Smooth muscle cell (in vitro differentiated cells): ENCODE measurements around the gene RMC1. TPM values are rescaled to one million over a fixed set of nuclear protein-coding genes. Genes with fewer than 3 reads are reported as not detected.

Experiments
- DNase-seq: peaks from one replicate; lab custom pipeline; 2025; ENCODE audit not compliant: unreplicated experiment; lab: John Stamatoyannopoulos, UW
- H2AFZ ChIP-seq: fragments of 200-600 bp; sonication (generic); 2 replicates; pipeline ENCODE4 v1.6.0; 2016; ENCODE audit warnings: antibody characterized with exemption, low read depth, mild to moderate bottlenecking
- H3F3A ChIP-seq: fragments of 200-600 bp; sonication (generic); 2 replicates; pipeline ENCODE4 v1.6.0; 2017; ENCODE audit warnings: antibody characterized with exemption, low read depth
- H3K27ac ChIP-seq: fragments of 200-600 bp; sonication (generic); 2 replicates; pipeline ENCODE4 v1.5.1; 2016; ENCODE audit warnings: low read depth, mild to moderate bottlenecking
- H3K27me3 ChIP-seq: fragments of 200-600 bp; sonication (generic); 2 replicates; pipeline ENCODE4 v1.6.1; 2016; ENCODE audit warnings: low read depth, mild to moderate bottlenecking
- H3K36me3 ChIP-seq: fragments of 200-600 bp; sonication (generic); 2 replicates; pipeline ENCODE4 v1.5.1; 2016; ENCODE audit warnings: low read depth
- H3K4me1 ChIP-seq: fragments of 200-600 bp; sonication (generic); 2 replicates; pipeline ENCODE4 v1.5.1; 2016; ENCODE audit warnings: low read depth
- H3K4me2 ChIP-seq: fragments of 200-600 bp; sonication (generic); 2 replicates; pipeline ENCODE4 v1.6.0; 2016; ENCODE audit warnings: mild to moderate bottlenecking
- H3K4me3 ChIP-seq: fragments of 200-600 bp; sonication (generic); 2 replicates; pipeline ENCODE4 v1.5.1; 2016; ENCODE audit warnings: mild to moderate bottlenecking
- H3K79me2 ChIP-seq: fragments of 200-600 bp; sonication (generic); 2 replicates; pipeline ENCODE4 v1.6.0; 2016; ENCODE audit warnings: low read depth, mild to moderate bottlenecking
- H3K9ac ChIP-seq: fragments of 200-600 bp; sonication (generic); 2 replicates; pipeline ENCODE4 v1.6.0; 2016; ENCODE audit warnings: low read depth
- H3K9me3 ChIP-seq: fragments of 200-600 bp; sonication (generic); replicated peaks from 2 replicates; pipeline ENCODE4 v1.5.1; 2016; ENCODE audit warnings: low read depth
- H4K20me1 ChIP-seq: fragments of 200-600 bp; sonication (generic); 2 replicates; pipeline ENCODE4 v1.6.0; 2016; ENCODE audit warnings: low read depth
- WGBS: methylation state at CpG from one replicate; pipeline ENCODE4 v1.1.7; 2016; ENCODE audit warnings: low lambda C conversion rate; 5-methylcytosine and 5-hydroxymethylcytosine counted together
- polyA plus RNA-seq: library from polyadenylated mRNA; unstranded; fragments of >200 nt; fragmentation: Nextera tagmentation; extraction: Ambion mirVana; gene quantifications from 2 replicates; pipeline ENCODE4 v1.2.1, GENCODE V29; 2016
- total RNA-seq: library from RNA; depleted of rRNA; stranded (reverse); fragments of >200 nt; gene quantifications from 2 replicates; pipeline ENCODE4 v1.2.3, GENCODE V29; 2014
- TF ChIP-seq, protein P1 (sequence below): fragments of 200-600 bp; sonication (generic); IDR thresholded peaks from 2 replicates; pipeline ENCODE4 v1.5.1; 2017; ENCODE audit warnings: borderline replicate concordance, mild to moderate bottlenecking, antibody characterized with exemption; ENCODE audit not compliant: insufficient read depth, poor library complexity, severe bottlenecking

The RMC1 gene
- total and polyA plus RNA-seq, 2 experiments from 2014 or later, result 20.6 to 20.7 TPM

- no peak overlapping the region for H3K4me3 ChIP-seq
- peaks cover 4% of the 10 kb centered on the region for H3F3A ChIP-seq
- H2AFZ ChIP-seq, result no peak overlapping the region
- 85% methylated on average over 2 of the region's 2 CpGs for WGBS
- no peak overlapping the region for H3K4me2 ChIP-seq
- H3K27ac ChIP-seq, result peak overlapping the region; percentile 58
- TF ChIP-seq, protein P1, sequence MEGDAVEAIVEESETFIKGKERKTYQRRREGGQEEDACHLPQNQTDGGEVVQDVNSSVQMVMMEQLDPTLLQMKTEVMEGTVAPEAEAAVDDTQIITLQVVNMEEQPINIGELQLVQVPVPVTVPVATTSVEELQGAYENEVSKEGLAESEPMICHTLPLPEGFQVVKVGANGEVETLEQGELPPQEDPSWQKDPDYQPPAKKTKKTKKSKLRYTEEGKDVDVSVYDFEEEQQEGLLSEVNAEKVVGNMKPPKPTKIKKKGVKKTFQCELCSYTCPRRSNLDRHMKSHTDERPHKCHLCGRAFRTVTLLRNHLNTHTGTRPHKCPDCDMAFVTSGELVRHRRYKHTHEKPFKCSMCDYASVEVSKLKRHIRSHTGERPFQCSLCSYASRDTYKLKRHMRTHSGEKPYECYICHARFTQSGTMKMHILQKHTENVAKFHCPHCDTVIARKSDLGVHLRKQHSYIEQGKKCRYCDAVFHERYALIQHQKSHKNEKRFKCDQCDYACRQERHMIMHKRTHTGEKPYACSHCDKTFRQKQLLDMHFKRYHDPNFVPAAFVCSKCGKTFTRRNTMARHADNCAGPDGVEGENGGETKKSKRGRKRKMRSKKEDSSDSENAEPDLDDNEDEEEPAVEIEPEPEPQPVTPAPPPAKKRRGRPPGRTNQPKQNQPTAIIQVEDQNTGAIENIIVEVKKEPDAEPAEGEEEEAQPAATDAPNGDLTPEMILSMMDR, result no peak
- H3K9me3 ChIP-seq, result no peaks in the 10 kb centered on the region
- peaks cover 14% of the 10 kb centered on the region for H3K36me3 ChIP-seq
- no peaks in the 10 kb centered on the region for H3K27me3 ChIP-seq
- no peaks in the 10 kb centered on the region for H3K79me2 ChIP-seq
- no peak overlapping the region for H3K9ac ChIP-seq
- DNase-seq, result no peak
- no peaks in the 10 kb centered on the region for H3K4me1 ChIP-seq
- no peaks in the 10 kb centered on the region for H4K20me1 ChIP-seq
Measured at GRCh38 chr18:23548275-23548674, 45.0 kb downstream of the RMC1 start.

DNA sequence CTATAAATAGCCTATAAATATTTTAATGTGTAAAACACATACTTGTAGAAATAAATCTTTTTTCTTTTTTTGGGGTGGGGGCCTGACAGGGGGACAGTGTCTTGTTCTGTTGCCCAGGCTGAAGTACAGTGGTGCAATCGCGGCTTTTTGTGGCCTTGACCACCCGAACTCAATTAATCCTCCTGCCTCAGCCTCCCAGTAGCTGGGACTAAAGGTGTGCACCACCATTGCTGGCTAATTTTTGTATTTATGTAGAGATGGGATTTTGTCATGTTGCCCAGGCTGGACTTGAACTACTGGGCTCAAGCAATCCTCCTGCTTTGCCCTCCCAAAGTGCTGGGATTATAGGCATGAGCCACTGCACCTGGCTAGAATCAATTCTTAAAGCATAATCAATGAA, 45.4 kb downstream of the RMC1 start:
- H3K27me3 ChIP-seq, result no peaks in the 10 kb centered on the region
- H3F3A ChIP-seq, result peaks cover 4% of the 10 kb centered on the region
- no peak overlapping the region for H3K4me2 ChIP-seq
- H3K36me3 ChIP-seq, result peaks cover 18% of the 10 kb centered on the region
- no peak overlapping the region for H3K9ac ChIP-seq
- no peaks in the 10 kb centered on the region for H3K79me2 ChIP-seq
- 95% methylated on average over 3 of the region's 3 CpGs for WGBS
- H3K4me3 ChIP-seq, result no peak overlapping the region
- H3K9me3 ChIP-seq, result no peaks in the 10 kb centered on the region
- peak overlapping the region; percentile 58 for H3K27ac ChIP-seq
- H3K4me1 ChIP-seq, result no peaks in the 10 kb centered on the region
- no peak overlapping the region for H2AFZ ChIP-seq
- H4K20me1 ChIP-seq, result no peaks in the 10 kb centered on the region
- no peak for DNase-seq
- TF ChIP-seq, protein P1, result no peak

DNA sequence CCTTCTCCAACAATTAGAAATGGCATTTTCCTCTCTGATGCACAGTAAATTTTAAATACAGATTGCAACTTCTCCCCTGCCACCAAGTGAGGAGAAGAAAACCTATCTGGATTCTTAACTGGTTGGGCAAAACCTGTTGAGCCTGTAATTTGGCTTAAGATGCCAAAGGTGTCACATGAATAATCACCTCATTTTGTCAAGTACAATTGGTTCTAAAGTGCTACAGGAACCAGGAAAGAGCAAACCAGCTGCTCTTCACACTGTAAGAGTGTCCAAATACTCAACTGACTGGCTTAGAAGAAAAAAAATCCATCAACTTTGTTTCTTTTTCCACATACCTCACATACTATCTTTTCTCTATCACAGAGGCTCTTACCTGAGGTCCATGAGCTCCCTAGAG, 47.6 kb downstream of the RMC1 start:
- no peaks in the 10 kb centered on the region for H3K9me3 ChIP-seq
- H3K27ac ChIP-seq, result no peak overlapping the region
- no peak overlapping the region for H2AFZ ChIP-seq
- peaks cover 4% of the 10 kb centered on the region for H3F3A ChIP-seq
- H3K36me3 ChIP-seq, result peaks cover 38% of the 10 kb centered on the region
- no peak overlapping the region for H3K4me2 ChIP-seq
- H3K9ac ChIP-seq, result no peak overlapping the region
- no peaks in the 10 kb centered on the region for H4K20me1 ChIP-seq
- TF ChIP-seq, protein P1, result no peak
- H3K79me2 ChIP-seq, result no peaks in the 10 kb centered on the region
- no peaks in the 10 kb centered on the region for H3K4me1 ChIP-seq
- H3K27me3 ChIP-seq, result no peaks in the 10 kb centered on the region
- DNase-seq, result no peak
- no peak overlapping the region for H3K4me3 ChIP-seq

GRCh38 chr18:23551978-23552377, 48.7 kb downstream of the RMC1 start:
- Histone ChIP-seq H3K27me3 (no peaks in the 10 kb centered on the region), H3K27ac (no peak overlapping the region), H3K4me3 (no peak overlapping the region), H3K9me3 (no peaks in the 10 kb centered on the region), H4K20me1 (no peaks in the 10 kb centered on the region), H3K36me3 (peaks cover 41% of the 10 kb centered on the region), H3K9ac (no peak overlapping the region), H3K4me1 (no peaks in the 10 kb centered on the region), H3F3A (peaks cover 4% of the 10 kb centered on the region), H3K4me2 (no peak overlapping the region), H2AFZ (no peak overlapping the region), H3K79me2 (no peaks in the 10 kb centered on the region)
- WGBS, result 67% methylated on average over 3 of the region's 3 CpGs
- no peak for DNase-seq
- TF ChIP-seq, protein P1, result no peak
